CD1c-positive myeloid dendritic cell (primary cell): ENCODE measurements around the gene PARD6B.
"Not testable (repeated sequence)": the region's sequence is repeated elsewhere in the genome, so short reads cannot be mapped to it uniquely, and the experiment has no call there.

Experiments
- DNase-seq: peaks from one replicate; pipeline ENCODE4 v3.0.0-alpha.2; 2016; ENCODE audit errors: extremely low spot score

PARD6B gene

GRCh38 chr20:50799890-50800550 lies 68.6 kb downstream of the PARD6B start:
- DNase-seq: no peak

GRCh38 chr20:50800986-50801746 lies 69.8 kb downstream of the PARD6B start:
- DNase-seq: not testable (repeated sequence)

GRCh38 chr20:50801747-50802125 lies 70.4 kb downstream of the PARD6B start:
- no peak for DNase-seq

- no peak for DNase-seq
Measured at GRCh38 chr20:50802289-50802688, 70.9 kb downstream of the PARD6B start.

GRCh38 chr20:50804437-50805348 lies 73.3 kb downstream of the PARD6B start:
- DNase-seq: no peak

GRCh38 chr20:50805349-50805684 lies 73.9 kb downstream of the PARD6B start:
- no peak for DNase-seq

- DNase-seq: no peak
Measured at GRCh38 chr20:50806126-50806768, 74.9 kb downstream of the PARD6B start.
